GM10847 (cell line): ENCODE results near the gene CHD6.

Source experiments
- POLR2A ChIP-seq: IDR thresholded peaks from 2 replicates; pipeline ENCODE4 v1.6.1; 2011; ENCODE audit not compliant: insufficient read length; ENCODE audit errors: extremely low read depth

Gene CHD6

DNA sequence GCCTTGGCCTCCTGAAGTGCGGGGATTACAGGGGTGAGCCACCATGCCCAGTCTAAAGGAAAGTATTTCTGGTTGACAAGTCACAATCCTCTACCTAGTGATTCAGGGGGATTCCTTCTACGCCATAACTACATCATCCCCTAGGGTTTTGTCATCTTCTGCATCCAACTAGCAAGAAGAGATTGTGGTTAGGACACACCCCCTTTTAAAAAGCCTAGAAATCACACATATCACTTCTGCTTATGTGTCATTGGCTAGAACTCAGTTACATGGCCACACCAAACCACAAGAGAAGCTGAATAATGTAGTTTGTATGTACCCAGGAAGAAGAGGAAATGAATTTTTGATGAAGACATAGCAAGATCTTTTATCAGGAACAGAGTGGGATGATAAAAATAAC is 14.7 kb upstream of the CHD6 start:
- TF ChIP-seq POLR2A, result no peak

GRCh38 chr20:41631826-41632225 is 13.6 kb upstream of the CHD6 start:
- TF ChIP-seq POLR2A, result no peak

DNA sequence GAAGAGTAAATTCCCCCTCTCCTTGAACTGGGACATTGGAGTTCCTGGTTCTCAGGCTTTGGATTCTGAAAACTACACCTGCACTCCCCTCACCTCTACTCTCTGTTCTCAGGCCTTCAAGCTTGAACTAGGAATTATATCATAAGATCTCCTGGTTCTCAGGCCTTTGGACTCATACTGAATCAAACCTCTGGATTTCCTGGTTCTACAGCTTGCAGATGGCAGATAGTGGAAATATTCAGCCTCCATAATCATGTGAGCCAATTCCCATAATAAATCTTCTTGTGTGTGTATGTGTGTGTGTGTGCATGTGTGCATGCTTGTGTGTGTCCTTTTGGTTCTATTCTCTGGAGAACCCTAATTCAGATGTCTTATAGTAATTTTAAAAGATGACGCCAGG is 12.7 kb upstream of the CHD6 start:
- TF ChIP-seq POLR2A, result no peak

DNA sequence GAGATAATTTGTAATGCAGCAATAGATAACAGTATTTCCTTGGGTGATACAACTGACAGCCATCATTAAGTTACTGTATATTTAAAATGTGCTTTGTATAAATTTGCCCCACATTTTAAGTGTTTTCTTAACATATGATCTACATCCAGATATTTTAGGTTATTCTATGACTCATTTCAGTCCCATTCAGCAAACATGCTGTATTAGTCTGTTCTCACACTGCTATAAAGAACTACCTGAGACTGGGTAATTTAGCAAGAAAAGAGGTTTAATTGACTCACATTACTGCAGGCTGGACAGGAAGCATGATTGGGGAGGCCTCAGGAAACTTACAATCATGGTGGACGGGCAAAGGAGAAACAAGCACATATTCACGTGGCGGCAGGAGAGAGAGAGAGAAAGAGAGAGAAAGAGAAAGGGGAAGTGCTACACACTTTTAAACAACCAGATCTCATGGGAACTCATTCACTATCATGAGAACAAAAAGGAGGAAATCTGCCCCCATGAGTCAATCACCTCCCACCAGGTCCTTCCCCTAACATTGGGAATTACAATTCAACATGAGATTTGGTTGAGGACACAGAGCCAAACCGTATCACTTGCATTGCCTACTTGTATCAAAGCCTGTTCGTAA is 9.6 kb upstream of the CHD6 start:
- no peak for TF ChIP-seq POLR2A

DNA sequence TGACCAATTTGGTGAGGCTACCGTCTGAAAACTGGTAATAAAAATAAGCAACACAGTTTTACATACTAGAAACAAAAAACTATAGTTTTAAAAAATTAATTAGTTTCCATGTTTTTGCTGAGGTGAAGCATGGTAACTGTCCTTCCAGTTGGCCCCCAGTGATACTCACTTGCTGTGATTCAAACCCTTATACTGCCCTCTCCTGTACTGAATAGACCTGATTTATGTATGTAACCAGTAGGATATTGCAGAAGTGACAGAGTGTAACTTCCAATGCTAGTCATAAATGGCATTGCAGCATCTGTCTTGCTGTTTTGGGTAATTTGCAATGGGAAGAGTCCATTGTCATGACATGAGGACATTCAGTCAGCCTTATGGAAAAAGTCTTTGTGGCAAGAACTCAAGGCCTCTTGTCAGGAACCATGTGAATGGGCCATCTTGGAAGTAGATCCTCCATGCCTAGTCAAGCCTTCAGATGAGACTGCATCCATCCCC is 8.9 kb upstream of the CHD6 start:
- no peak for TF ChIP-seq POLR2A

DNA sequence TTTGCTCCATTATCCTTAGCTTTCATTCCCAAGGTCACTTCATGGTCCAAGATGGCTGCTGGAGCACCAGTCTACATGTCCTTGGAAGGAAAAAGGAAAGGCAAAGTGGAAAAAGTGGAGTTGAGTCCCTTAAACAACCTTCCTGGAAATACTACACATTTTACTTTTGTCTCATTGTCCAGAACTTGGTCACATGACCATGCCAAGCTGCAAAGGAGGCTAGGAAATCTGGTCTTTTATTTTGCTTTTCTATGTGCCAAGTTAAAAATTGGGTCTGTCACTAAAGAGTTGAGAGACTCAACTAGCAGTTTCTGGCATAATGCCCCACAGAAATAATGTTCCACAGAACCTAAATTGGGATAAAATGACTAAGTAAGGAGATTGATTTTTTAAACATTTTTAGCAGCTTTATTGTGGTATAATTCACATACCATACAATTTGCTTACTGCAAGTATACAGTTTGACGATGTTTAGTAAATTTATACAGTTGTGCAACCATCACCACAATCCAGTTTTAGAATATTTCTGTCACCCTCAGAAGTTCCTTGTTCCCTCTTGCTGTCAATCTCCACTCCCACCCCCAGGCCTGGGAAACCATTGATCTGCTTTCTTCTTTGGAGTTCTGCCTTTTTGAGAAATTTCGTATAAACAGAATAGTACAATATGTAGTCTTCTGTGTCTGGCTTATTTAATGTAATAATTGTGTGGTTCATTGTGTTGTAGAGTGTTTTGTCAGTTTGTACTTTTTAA is 5.6 kb upstream of the CHD6 start:
- TF ChIP-seq POLR2A, result no peak

GRCh38 chr20:41622584-41622983 is 4.4 kb upstream of the CHD6 start:
- no peak for TF ChIP-seq POLR2A

- no peak for TF ChIP-seq POLR2A
Measured at GRCh38 chr20:41621971-41622370, 3.8 kb upstream of the CHD6 start.

DNA sequence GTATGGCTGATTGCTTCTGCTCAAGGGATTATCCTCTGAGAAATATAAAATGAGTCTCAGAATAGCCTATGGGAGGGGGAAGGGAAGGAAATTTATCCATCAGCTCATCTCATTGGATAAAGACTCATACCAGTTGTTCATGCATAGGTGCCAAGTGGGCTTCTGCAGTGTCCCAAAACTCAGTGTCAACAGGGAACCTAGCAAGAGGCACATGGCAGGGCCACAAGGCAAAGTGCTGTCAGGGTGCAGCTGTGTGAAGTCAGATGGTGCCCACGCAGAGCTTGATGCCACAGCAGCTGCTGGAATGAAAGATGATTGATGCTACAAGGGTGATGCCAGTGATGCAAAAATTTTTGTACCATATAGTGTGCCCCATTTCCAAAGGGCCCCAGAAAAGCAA is 3.2 kb upstream of the CHD6 start:
- no peak for TF ChIP-seq POLR2A

DNA sequence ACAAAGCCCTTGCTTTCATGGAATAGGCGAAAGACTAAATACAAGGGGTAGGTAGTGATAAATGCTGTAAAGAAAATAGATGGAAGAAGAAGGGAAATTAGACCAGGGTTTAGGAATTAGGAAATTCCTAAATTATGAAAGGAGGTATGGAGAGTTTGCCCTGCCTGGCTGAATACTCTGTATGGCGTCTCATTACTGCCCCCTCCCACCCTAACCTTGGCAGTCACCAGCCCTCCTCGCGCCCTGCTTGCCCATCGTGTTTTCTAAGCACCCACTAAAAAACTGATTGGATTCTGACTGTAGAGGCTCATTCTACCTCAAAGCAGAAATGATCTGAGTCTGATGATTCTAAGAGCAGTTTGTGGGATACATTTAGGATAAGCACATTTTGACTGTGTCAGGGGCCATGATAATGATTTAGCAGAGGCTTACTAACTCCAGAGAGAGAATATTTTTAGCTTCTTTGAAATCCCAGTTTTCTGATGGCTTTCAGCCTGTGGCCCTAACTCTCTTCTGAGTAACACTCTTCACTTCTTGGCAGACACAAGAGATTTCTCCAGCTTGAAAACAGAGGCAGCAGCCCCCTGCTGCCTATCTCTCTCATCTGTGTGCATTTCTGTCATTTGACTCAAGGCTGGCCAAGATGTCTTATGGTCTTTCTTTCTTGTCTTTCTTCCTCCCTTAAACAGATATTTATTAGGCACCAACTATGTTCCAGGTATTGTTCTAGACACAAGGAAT is 1.4 kb upstream of the CHD6 start:
- no peak for TF ChIP-seq POLR2A

GRCh38 chr20:41618807-41619311 is 682 bp upstream of the CHD6 start:
- no peak for TF ChIP-seq POLR2A

- peak; percentile 5 for TF ChIP-seq POLR2A
Measured at GRCh38 chr20:41617059-41617901, 897 bp downstream of the CHD6 start.

DNA sequence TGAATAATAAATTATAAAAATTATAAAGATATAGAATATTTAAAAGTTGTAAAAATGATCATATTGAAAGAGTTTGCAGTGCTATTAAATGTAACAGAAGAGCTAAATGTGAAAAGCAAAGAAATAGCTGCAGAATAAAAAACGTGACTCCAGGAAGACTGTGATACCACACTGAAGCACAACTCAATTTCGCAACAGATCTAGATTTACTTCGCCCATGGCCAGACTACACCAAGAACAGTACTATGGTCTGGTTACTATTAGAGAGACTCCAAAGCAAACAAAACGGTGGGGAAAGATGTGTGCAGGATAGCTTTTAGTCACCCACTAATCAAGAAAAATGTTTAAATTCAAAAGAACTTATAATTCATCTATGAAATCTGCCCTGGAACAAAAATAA is 1.9 kb downstream of the CHD6 start:
- TF ChIP-seq POLR2A, result no peak

- TF ChIP-seq POLR2A, result no peak
Measured at GRCh38 chr20:41615676-41616075, 2.5 kb downstream of the CHD6 start.

DNA sequence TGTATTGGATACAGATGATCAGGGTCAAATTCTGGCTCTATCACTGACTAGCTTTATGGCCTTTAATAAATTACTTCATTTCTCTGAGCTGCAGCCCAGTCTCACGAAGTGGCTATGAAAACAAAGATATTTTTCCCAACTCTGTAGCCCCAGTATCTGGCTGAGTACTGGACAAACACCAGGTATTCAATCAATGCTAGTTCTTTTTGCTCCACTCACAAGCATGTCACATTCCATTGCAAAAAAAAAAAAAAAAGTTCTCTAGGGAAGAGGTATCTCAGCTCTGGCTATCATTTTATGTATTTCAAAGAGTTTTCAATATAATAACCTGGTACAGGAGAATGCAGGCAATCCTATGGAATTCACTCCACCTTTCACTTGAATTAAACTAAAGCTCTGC is 3.1 kb downstream of the CHD6 start:
- TF ChIP-seq POLR2A, result no peak
